Measurements from ENCODE around the gene ITPRIP.

Gene ITPRIP

GRCh38 chr10:104323760-104324201 lies 14.5 kb downstream of the ITPRIP start:
- ATAC-seq, result no peak
- no peak for TF ChIP-seq ZNF8 (CRISPR knock-in tag; IDR thresholded peaks at IDR 0.05)
- no peak for TF ChIP-seq ZFP3 (CRISPR knock-in tag; IDR thresholded peaks at IDR 0.05)
- TF ChIP-seq BACH2 (CRISPR knock-in tag; IDR thresholded peaks at IDR 0.05; ENCODE audit: borderline replicate concordance), result no peak
- TF ChIP-seq RARB (CRISPR knock-in tag; IDR thresholded peaks at IDR 0.05), result no peak
- no peak for TF ChIP-seq ZNF70 (CRISPR knock-in tag; IDR thresholded peaks at IDR 0.05)
- TF ChIP-seq CSRNP3 (CRISPR knock-in tag; IDR thresholded peaks at IDR 0.05), result no peak
- TF ChIP-seq ZC3H10 (CRISPR knock-in tag; IDR thresholded peaks at IDR 0.05), result no peak
- TF ChIP-seq CREB5 (CRISPR knock-in tag; IDR thresholded peaks at IDR 0.05; ENCODE audit: low read depth), result no peak
- no peak for TF ChIP-seq ZFP30 (CRISPR knock-in tag; IDR thresholded peaks at IDR 0.05)
- no peak for TF ChIP-seq PPARA (CRISPR knock-in tag; IDR thresholded peaks at IDR 0.05; ENCODE audit: borderline replicate concordance)
- no peak for TF ChIP-seq ESRRG (CRISPR knock-in tag; IDR thresholded peaks at IDR 0.05)
- no peak for TF ChIP-seq GLIS3 (CRISPR knock-in tag; IDR thresholded peaks at IDR 0.05)
- TF ChIP-seq TOX (CRISPR knock-in tag; IDR thresholded peaks at IDR 0.05; ENCODE audit: borderline replicate concordance), result no peak
- no peak for TF ChIP-seq CSDC2 (CRISPR knock-in tag; IDR thresholded peaks at IDR 0.05)
- TF ChIP-seq PATZ1 (CRISPR knock-in tag; IDR thresholded peaks at IDR 0.05; ENCODE audit: borderline replicate concordance), result no peak
- no peak for TF ChIP-seq ISL1 (CRISPR knock-in tag; IDR thresholded peaks at IDR 0.05)
- no peak for TF ChIP-seq TCF4 (CRISPR knock-in tag; IDR thresholded peaks at IDR 0.05; ENCODE audit: borderline replicate concordance)
- TF ChIP-seq ZNF565 (CRISPR knock-in tag; conservative IDR thresholded peaks at IDR 0.05; ENCODE audit: low read depth), result no peak
- TF ChIP-seq OSR1 (CRISPR knock-in tag; IDR thresholded peaks at IDR 0.05), result no peak
- no peak for TF ChIP-seq ARNTL (CRISPR knock-in tag; IDR thresholded peaks at IDR 0.05; ENCODE audit: borderline replicate concordance, low read depth)

GRCh38 chr10:104323085-104323484 lies 15.2 kb downstream of the ITPRIP start:
- TF ChIP-seq RARB (CRISPR knock-in tag; IDR thresholded peaks at IDR 0.05) (no peak), TSHZ2 (CRISPR knock-in tag; IDR thresholded peaks at IDR 0.05) (no peak), TOX (CRISPR knock-in tag; IDR thresholded peaks at IDR 0.05; ENCODE audit: borderline replicate concordance) (no peak), ISL1 (CRISPR knock-in tag; IDR thresholded peaks at IDR 0.05) (no peak), ARNTL (CRISPR knock-in tag; IDR thresholded peaks at IDR 0.05; ENCODE audit: borderline replicate concordance, low read depth) (no peak), CSDC2 (CRISPR knock-in tag; IDR thresholded peaks at IDR 0.05) (no peak), GLIS3 (CRISPR knock-in tag; IDR thresholded peaks at IDR 0.05) (no peak), SNAI2 (CRISPR knock-in tag; IDR thresholded peaks at IDR 0.05) (no peak), ZFP3 (CRISPR knock-in tag; IDR thresholded peaks at IDR 0.05) (no peak), ZNF565 (CRISPR knock-in tag; conservative IDR thresholded peaks at IDR 0.05; ENCODE audit: low read depth) (no peak), ESRRG (CRISPR knock-in tag; IDR thresholded peaks at IDR 0.05) (no peak), BACH2 (CRISPR knock-in tag; IDR thresholded peaks at IDR 0.05; ENCODE audit: borderline replicate concordance) (no peak), CREB5 (CRISPR knock-in tag; IDR thresholded peaks at IDR 0.05; ENCODE audit: low read depth) (no peak), OSR1 (CRISPR knock-in tag; IDR thresholded peaks at IDR 0.05) (no peak), POU6F1 (CRISPR knock-in tag; IDR thresholded peaks at IDR 0.05; ENCODE audit: borderline replicate concordance, low read depth) (no peak), PATZ1 (CRISPR knock-in tag; IDR thresholded peaks at IDR 0.05; ENCODE audit: borderline replicate concordance) (no peak), PPARA (CRISPR knock-in tag; IDR thresholded peaks at IDR 0.05; ENCODE audit: borderline replicate concordance) (no peak), ZC3H10 (CRISPR knock-in tag; IDR thresholded peaks at IDR 0.05) (no peak), ZFP30 (CRISPR knock-in tag; IDR thresholded peaks at IDR 0.05) (no peak), ZNF70 (CRISPR knock-in tag; IDR thresholded peaks at IDR 0.05) (no peak)
- no peak for ATAC-seq
